ENCODE results near the gene PRMT5.

PRMT5 gene

GRCh38 chr14:22898302-22899090 is 30.7 kb downstream of the PRMT5 start:
- H2BK15ac ChIP-seq (ENCODE audit: low read depth, poor library complexity, severe bottlenecking), result no peak overlapping the region
- peak overlapping the region; percentile 49 for H2BK5ac ChIP-seq (ENCODE audit: low read depth, low read length, poor library complexity, severe bottlenecking)
- H3K27ac ChIP-seq (ENCODE audit: low read length, poor library complexity, severe bottlenecking), result peak overlapping the region; percentile 76
- H2BK12ac ChIP-seq (ENCODE audit: low read length in 2 of 2), result peak overlapping the region in 1 of 2 experiments; percentile 19
- no peak overlapping the region for H2AFZ ChIP-seq (ENCODE audit: low read depth, low read length)
- no peak overlapping the region for H3K18ac ChIP-seq (ENCODE audit: low read depth in 1 of 2, low read length in 2 of 2)
- H2AK5ac ChIP-seq (ENCODE audit: low read length, severe bottlenecking), result peak overlapping the region; percentile 89
- H3K79me1 ChIP-seq (replicated peaks; ENCODE audit: low read length, poor library complexity, severe bottlenecking), result peaks cover 4% of the 10 kb centered on the region
- no peaks in the 10 kb centered on the region for H3K27me3 ChIP-seq (ENCODE audit: control insufficient read depth in 1 of 2, insufficient read depth in 1 of 2, low read length in 2 of 2)
- no peaks in the 10 kb centered on the region for H3K9me3 ChIP-seq (ENCODE audit: control insufficient read depth, low read length)
- no peak overlapping the region for H3K14ac ChIP-seq (ENCODE audit: low read length in 2 of 2)
- DNase-seq, result peak; percentile 86
- no peak overlapping the region for H3K23ac ChIP-seq (ENCODE audit: low read length in 2 of 2)
- H3K9ac ChIP-seq (ENCODE audit: low read length), result peak overlapping the region; percentile 61
- WGBS, result 46% methylated on average over 3 of the region's 8 CpGs
- H4K8ac ChIP-seq (ENCODE audit: low read length), result peak overlapping the region; percentile 41
- peak overlapping the region in 1 of 2 experiments; percentile 65 for H3K4ac ChIP-seq (ENCODE audit: low read depth in 1 of 2, low read length in 2 of 2)
- H3K4me2 ChIP-seq (ENCODE audit: low read length, poor library complexity, severe bottlenecking), result no peak overlapping the region
- H4K91ac ChIP-seq (ENCODE audit: low read length), result no peak overlapping the region
- peaks cover 24 to 30% of the 10 kb centered on the region in 2 experiments for H3K36me3 ChIP-seq (ENCODE audit: control insufficient read depth in 1 of 2, insufficient read depth in 2 of 2, low read depth in 1 of 2, low read length in 2 of 2)
- H2BK120ac ChIP-seq (ENCODE audit: low read depth, low read length), result no peak overlapping the region
- no peak overlapping the region for H3K4me3 ChIP-seq (ENCODE audit: insufficient read depth in 1 of 2, low read depth in 1 of 2, low read length in 2 of 2)
- H3K4me1 ChIP-seq (ENCODE audit: control insufficient read depth, insufficient read depth, low read depth, low read length), result no peaks in the 10 kb centered on the region

- H3K27ac ChIP-seq (ENCODE audit: low read length, poor library complexity, severe bottlenecking), result no peak overlapping the region
- H2BK5ac ChIP-seq (ENCODE audit: low read depth, low read length, poor library complexity, severe bottlenecking), result no peak overlapping the region
- H2AK5ac ChIP-seq (ENCODE audit: low read length, severe bottlenecking), result no peak overlapping the region
- no peak overlapping the region for H3K9ac ChIP-seq (ENCODE audit: low read length)
- H2BK120ac ChIP-seq (ENCODE audit: low read depth, low read length), result no peak overlapping the region
- no peak overlapping the region for H4K91ac ChIP-seq (ENCODE audit: low read length)
- H3K14ac ChIP-seq (ENCODE audit: low read length in 2 of 2), result no peak overlapping the region
- DNase-seq, result no peak
- H3K4me1 ChIP-seq (ENCODE audit: control insufficient read depth, insufficient read depth, low read depth, low read length), result no peaks in the 10 kb centered on the region
- no peak overlapping the region for H3K23ac ChIP-seq (ENCODE audit: low read length in 2 of 2)
- H3K4ac ChIP-seq (ENCODE audit: low read depth in 1 of 2, low read length in 2 of 2), result no peak overlapping the region
- no peak overlapping the region for H4K8ac ChIP-seq (ENCODE audit: low read length)
- H3K18ac ChIP-seq (ENCODE audit: low read depth in 1 of 2, low read length in 2 of 2), result no peak overlapping the region
- H2BK12ac ChIP-seq (ENCODE audit: low read length in 2 of 2), result no peak overlapping the region
- no peaks in the 10 kb centered on the region for H3K79me1 ChIP-seq (replicated peaks; ENCODE audit: low read length, poor library complexity, severe bottlenecking)
- H3K4me2 ChIP-seq (ENCODE audit: low read length, poor library complexity, severe bottlenecking), result no peak overlapping the region
- H2BK15ac ChIP-seq (ENCODE audit: low read depth, poor library complexity, severe bottlenecking), result no peak overlapping the region
- H3K27me3 ChIP-seq (ENCODE audit: control insufficient read depth in 1 of 2, insufficient read depth in 1 of 2, low read length in 2 of 2), result no peaks in the 10 kb centered on the region
- no peak overlapping the region for H2AFZ ChIP-seq (ENCODE audit: low read depth, low read length)
- no peaks in the 10 kb centered on the region for H3K9me3 ChIP-seq (ENCODE audit: control insufficient read depth, low read length)
- H3K36me3 ChIP-seq (ENCODE audit: control insufficient read depth in 1 of 2, insufficient read depth in 2 of 2, low read depth in 1 of 2, low read length in 2 of 2), result peaks cover 21 to 22% of the 10 kb centered on the region in 2 experiments
- no peak overlapping the region for H3K4me3 ChIP-seq (ENCODE audit: insufficient read depth in 1 of 2, low read depth in 1 of 2, low read length in 2 of 2)
- WGBS, result 89% methylated on average over 1 of the region's 1 CpG
These were observed 31.8 kb downstream of the PRMT5 start for GRCh38 chr14:22897357-22897756.

GRCh38 chr14:22896760-22897159 is 32.4 kb downstream of the PRMT5 start:
- Histone ChIP-seq H2BK5ac (ENCODE audit: low read depth, low read length, poor library complexity, severe bottlenecking) (no peak overlapping the region), H3K9ac (ENCODE audit: low read length) (no peak overlapping the region), H3K36me3 (ENCODE audit: control insufficient read depth in 1 of 2, insufficient read depth in 2 of 2, low read depth in 1 of 2, low read length in 2 of 2) (peaks cover 15 to 18% of the 10 kb centered on the region in 2 experiments), H2AFZ (ENCODE audit: low read depth, low read length) (no peak overlapping the region), H3K4me3 (ENCODE audit: insufficient read depth in 1 of 2, low read depth in 1 of 2, low read length in 2 of 2) (no peak overlapping the region), H3K27ac (ENCODE audit: low read length, poor library complexity, severe bottlenecking) (no peak overlapping the region), H2BK120ac (ENCODE audit: low read depth, low read length) (no peak overlapping the region), H3K4me1 (ENCODE audit: control insufficient read depth, insufficient read depth, low read depth, low read length) (no peaks in the 10 kb centered on the region), H3K14ac (ENCODE audit: low read length in 2 of 2) (no peak overlapping the region), H3K23ac (ENCODE audit: low read length in 2 of 2) (no peak overlapping the region), H3K79me1 (replicated peaks; ENCODE audit: low read length, poor library complexity, severe bottlenecking) (no peaks in the 10 kb centered on the region), H2BK12ac (ENCODE audit: low read length in 2 of 2) (no peak overlapping the region), H2AK5ac (ENCODE audit: low read length, severe bottlenecking) (no peak overlapping the region), H3K27me3 (ENCODE audit: control insufficient read depth in 1 of 2, insufficient read depth in 1 of 2, low read length in 2 of 2) (no peaks in the 10 kb centered on the region), H4K91ac (ENCODE audit: low read length) (no peak overlapping the region), H3K18ac (ENCODE audit: low read depth in 1 of 2, low read length in 2 of 2) (no peak overlapping the region), H4K8ac (ENCODE audit: low read length) (no peak overlapping the region), H2BK15ac (ENCODE audit: low read depth, poor library complexity, severe bottlenecking) (no peak overlapping the region), H3K4ac (ENCODE audit: low read depth in 1 of 2, low read length in 2 of 2) (no peak overlapping the region), H3K4me2 (ENCODE audit: low read length, poor library complexity, severe bottlenecking) (no peak overlapping the region), H3K9me3 (ENCODE audit: control insufficient read depth, low read length) (no peaks in the 10 kb centered on the region)
- no peak for DNase-seq
- 95% methylated on average over 3 of the region's 3 CpGs for WGBS

GRCh38 chr14:22896356-22896755 is 32.8 kb downstream of the PRMT5 start:
- no peak overlapping the region for H3K4ac ChIP-seq (ENCODE audit: low read depth in 1 of 2, low read length in 2 of 2)
- H2BK15ac ChIP-seq (ENCODE audit: low read depth, poor library complexity, severe bottlenecking), result no peak overlapping the region
- H3K27ac ChIP-seq (ENCODE audit: low read length, poor library complexity, severe bottlenecking), result no peak overlapping the region
- H3K23ac ChIP-seq (ENCODE audit: low read length in 2 of 2), result no peak overlapping the region
- no peaks in the 10 kb centered on the region for H3K79me1 ChIP-seq (replicated peaks; ENCODE audit: low read length, poor library complexity, severe bottlenecking)
- H2BK5ac ChIP-seq (ENCODE audit: low read depth, low read length, poor library complexity, severe bottlenecking), result no peak overlapping the region
- no peak overlapping the region for H4K91ac ChIP-seq (ENCODE audit: low read length)
- H4K8ac ChIP-seq (ENCODE audit: low read length), result no peak overlapping the region
- H2BK12ac ChIP-seq (ENCODE audit: low read length in 2 of 2), result no peak overlapping the region
- H2BK120ac ChIP-seq (ENCODE audit: low read depth, low read length), result no peak overlapping the region
- no peaks in the 10 kb centered on the region for H3K27me3 ChIP-seq (ENCODE audit: control insufficient read depth in 1 of 2, insufficient read depth in 1 of 2, low read length in 2 of 2)
- no peak overlapping the region for H3K18ac ChIP-seq (ENCODE audit: low read depth in 1 of 2, low read length in 2 of 2)
- H3K14ac ChIP-seq (ENCODE audit: low read length in 2 of 2), result no peak overlapping the region
- H3K9me3 ChIP-seq (ENCODE audit: control insufficient read depth, low read length), result no peaks in the 10 kb centered on the region
- H3K4me1 ChIP-seq (ENCODE audit: control insufficient read depth, insufficient read depth, low read depth, low read length), result no peaks in the 10 kb centered on the region
- DNase-seq, result no peak
- H3K4me2 ChIP-seq (ENCODE audit: low read length, poor library complexity, severe bottlenecking), result no peak overlapping the region
- 83% methylated on average over 5 of the region's 5 CpGs for WGBS
- no peak overlapping the region for H3K9ac ChIP-seq (ENCODE audit: low read length)
- H3K36me3 ChIP-seq (ENCODE audit: control insufficient read depth in 1 of 2, insufficient read depth in 2 of 2, low read depth in 1 of 2, low read length in 2 of 2), result peaks cover 11 to 14% of the 10 kb centered on the region in 2 experiments
- H3K4me3 ChIP-seq (ENCODE audit: insufficient read depth in 1 of 2, low read depth in 1 of 2, low read length in 2 of 2), result no peak overlapping the region
- no peak overlapping the region for H2AFZ ChIP-seq (ENCODE audit: low read depth, low read length)
- H2AK5ac ChIP-seq (ENCODE audit: low read length, severe bottlenecking), result no peak overlapping the region
